GM04504 (cell line): ENCODE results near the gene ITPR1.

Experiments used
- DNase-seq: peaks from one replicate; pipeline ENCODE4 v3.0.0-alpha.2; 2012; ENCODE audit warnings: low read depth

ITPR1 gene

GRCh38 chr3:4644951-4645350 is 151.8 kb downstream of the ITPR1 start:
- no peak for DNase-seq

- DNase-seq = no peak
Measured at GRCh38 chr3:4645468-4645867, 152.3 kb downstream of the ITPR1 start.

- DNase-seq = no peak
Measured at GRCh38 chr3:4647411-4647810, 154.3 kb downstream of the ITPR1 start.

- DNase-seq = no peak
Measured at GRCh38 chr3:4655145-4656045, 162.2 kb downstream of the ITPR1 start.

DNA sequence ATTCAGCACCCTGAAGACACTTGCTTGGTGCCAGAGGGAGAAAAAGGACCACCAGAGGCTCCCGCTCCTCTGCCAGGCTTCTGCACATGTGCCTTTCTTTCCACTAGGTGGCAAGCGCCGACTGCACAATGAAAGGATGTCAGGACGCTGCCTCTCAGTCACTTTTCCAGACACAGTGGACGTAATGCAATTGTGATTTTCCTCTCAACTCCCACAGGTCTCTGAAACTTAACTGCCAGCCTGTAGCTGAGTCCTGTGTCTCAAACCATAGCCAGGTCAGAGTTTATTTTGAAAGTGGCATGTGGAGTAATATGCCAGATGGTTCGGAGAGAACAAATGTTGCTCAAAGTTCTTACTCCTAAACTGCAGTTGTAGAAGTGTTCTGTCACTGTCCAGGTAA is 162.9 kb downstream of the ITPR1 start:
- DNase-seq = peak; percentile 40

DNA sequence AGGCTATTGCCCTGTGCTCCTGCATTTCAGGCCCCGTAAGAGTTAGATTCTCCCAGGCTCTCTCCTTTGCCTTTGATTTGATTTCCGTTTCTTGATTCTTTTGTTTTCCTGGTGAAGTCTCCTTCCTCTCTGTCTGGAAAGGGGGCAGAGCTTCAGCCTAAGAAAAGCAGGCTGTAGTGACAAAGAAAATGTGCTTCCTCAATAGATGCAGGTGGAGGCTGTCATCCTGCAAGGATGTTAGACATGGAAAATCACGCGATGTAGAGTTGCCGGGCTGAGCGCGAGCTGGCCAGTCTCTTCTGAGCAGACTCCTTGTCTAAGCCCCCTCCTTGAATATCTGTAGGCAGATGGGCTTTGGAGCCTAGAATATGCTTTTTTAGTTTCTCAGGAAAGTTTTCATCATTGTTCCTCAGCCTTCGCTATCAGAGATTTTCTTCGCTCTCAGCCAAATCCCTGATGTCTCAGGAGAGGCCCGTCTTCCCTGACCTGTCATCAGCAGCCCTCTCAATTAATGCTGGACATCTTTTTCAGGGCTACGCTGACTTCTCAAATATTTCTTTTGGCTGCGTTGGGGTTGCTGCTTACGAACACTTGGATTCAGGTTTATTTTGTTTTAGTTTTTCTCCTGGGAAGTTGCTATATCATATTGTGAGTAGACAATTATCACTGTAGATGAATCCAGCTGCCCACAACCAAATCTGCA is 163.6 kb downstream of the ITPR1 start:
- no peak for DNase-seq

- DNase-seq = no peak
Measured at GRCh38 chr3:4660936-4661335, 167.8 kb downstream of the ITPR1 start.

DNA sequence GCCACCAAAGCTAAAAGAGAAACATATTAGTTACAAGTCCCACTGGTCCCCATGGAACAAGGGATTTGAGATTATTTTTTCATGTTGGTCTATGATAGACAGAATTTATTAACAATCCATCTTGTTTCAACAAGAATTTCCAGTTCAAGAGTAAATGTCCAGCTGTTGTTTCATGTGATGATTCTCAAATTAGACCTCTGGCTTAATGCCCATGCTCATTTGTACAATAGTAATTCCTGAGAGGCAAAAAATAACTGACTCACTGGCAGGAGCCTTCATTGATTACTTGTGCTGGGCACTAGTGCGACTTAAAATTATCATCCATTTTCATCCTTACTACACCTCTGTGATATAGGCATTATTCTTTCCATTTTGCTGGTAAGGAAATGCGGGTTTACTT is 171.3 kb downstream of the ITPR1 start:
- DNase-seq = no peak

- DNase-seq = no peak
Measured at GRCh38 chr3:4665197-4665596, 172.0 kb downstream of the ITPR1 start.

DNA sequence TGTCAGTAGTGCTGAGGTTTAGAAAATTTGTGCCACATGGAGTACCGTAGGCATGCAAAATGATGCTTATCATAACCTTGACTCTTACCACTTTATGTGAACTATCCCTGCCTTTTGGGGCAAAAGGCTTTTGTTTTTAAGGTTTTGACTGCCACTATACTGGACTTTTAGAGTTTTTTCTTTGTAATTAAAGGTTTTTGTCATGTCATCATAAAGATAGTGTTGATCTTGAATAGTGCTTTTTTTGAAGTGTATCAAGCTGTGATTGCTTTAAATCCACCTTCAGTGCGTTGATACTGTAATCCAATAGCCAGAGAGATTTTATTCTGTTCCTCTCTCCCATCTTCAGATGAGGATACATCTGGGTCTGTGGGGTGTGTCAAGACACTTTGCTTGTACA is 172.9 kb downstream of the ITPR1 start:
- no peak for DNase-seq

GRCh38 chr3:4670352-4670751 is 177.2 kb downstream of the ITPR1 start:
- DNase-seq = no peak

- no peak for DNase-seq
Measured at GRCh38 chr3:4672725-4673275, 179.7 kb downstream of the ITPR1 start.

- no peak for DNase-seq
Measured at GRCh38 chr3:4674216-4674615, 181.1 kb downstream of the ITPR1 start.

GRCh38 chr3:4675704-4676103 is 182.6 kb downstream of the ITPR1 start:
- no peak for DNase-seq

GRCh38 chr3:4678320-4678719 is 185.2 kb downstream of the ITPR1 start:
- no peak for DNase-seq

DNA sequence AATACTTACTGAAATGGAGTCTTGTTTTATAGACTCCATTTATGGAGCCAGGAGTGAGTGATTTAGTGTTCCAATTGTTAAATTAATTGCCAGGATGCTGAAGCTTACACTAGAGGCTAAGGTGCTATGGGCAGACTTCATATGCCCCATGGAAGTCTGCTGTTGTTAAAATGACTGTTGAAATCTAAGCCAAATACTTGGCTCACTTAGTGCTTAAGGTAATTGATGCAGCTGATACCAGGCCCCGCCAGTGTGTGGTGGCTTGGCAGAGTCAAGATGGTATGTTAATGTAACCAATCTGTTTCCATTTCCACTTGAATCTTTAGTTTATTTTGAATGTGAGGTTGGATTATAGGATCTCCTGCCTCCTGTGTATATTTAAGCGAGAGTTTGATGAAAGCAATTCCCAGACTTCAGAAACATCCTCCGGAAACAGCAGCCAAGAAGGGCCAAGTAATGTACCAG is 187.1 kb downstream of the ITPR1 start:
- no peak for DNase-seq

DNA sequence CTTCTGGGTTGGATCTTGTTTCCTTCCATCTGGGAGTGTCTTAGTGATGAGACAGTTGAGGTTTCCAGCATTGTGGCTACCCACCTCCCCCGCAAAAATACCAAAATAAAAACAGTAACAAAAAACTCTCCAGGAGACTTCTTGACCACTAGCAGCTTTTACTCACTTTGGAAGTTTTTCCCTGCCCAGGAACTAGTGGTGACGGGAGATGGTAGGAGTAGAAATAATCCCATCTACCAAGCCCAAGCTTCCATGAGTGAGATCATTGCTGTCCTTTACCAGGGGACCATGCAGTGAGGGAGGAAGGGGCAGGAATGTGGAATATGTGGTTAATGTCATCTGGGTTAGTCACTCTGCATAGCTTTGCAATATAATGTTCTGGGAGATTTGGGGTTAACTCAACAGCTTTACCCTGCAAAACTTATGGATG is 187.7 kb downstream of the ITPR1 start:
- no peak for DNase-seq

DNA sequence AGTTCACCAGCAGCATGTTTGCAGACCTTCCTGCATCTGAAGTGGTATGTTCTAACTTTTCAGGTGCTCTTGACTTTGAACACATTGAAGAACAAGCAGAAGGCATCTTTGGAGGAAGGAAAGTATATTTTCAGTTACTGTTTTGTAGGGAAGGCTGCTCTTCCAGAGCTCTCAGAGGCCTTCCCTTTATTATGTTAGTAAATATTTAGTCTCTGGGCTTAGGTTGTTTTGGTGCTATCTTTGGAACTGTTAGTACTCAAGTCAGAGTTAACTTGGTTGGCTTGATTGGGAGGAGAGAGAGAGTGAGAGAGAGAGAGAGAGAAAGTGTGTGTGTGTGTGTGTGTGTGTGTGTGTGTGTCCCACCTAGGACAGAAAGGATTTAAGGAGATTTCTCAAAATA is 188.2 kb downstream of the ITPR1 start:
- DNase-seq = no peak

GRCh38 chr3:4684117-4684516 is 191.0 kb downstream of the ITPR1 start:
- no peak for DNase-seq

GRCh38 chr3:4684976-4685375 is 191.8 kb downstream of the ITPR1 start:
- DNase-seq = no peak

- no peak for DNase-seq
Measured at GRCh38 chr3:4685673-4686345, 192.7 kb downstream of the ITPR1 start.

DNA sequence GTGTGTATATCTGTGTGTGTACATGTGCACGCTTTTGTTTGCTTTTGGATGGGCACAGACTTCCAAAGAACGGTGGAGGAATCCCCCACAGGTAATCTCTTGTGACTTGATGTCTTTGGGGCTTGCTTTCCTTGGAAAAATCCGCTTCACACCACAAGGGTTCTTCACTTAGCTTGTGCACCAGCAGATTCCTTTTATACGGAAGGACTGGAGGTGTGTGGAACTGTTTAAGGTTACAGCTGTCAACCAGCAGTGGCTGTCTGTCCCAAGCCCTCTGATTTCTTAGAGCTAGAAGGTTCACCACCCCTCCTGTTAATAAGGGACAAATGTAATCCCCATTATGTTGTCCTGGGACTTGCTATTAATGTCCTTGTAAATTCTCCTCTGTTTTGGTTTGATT is 193.5 kb downstream of the ITPR1 start:
- no peak for DNase-seq
